Measurements from ENCODE around the gene HJV.

The HJV gene

DNA sequence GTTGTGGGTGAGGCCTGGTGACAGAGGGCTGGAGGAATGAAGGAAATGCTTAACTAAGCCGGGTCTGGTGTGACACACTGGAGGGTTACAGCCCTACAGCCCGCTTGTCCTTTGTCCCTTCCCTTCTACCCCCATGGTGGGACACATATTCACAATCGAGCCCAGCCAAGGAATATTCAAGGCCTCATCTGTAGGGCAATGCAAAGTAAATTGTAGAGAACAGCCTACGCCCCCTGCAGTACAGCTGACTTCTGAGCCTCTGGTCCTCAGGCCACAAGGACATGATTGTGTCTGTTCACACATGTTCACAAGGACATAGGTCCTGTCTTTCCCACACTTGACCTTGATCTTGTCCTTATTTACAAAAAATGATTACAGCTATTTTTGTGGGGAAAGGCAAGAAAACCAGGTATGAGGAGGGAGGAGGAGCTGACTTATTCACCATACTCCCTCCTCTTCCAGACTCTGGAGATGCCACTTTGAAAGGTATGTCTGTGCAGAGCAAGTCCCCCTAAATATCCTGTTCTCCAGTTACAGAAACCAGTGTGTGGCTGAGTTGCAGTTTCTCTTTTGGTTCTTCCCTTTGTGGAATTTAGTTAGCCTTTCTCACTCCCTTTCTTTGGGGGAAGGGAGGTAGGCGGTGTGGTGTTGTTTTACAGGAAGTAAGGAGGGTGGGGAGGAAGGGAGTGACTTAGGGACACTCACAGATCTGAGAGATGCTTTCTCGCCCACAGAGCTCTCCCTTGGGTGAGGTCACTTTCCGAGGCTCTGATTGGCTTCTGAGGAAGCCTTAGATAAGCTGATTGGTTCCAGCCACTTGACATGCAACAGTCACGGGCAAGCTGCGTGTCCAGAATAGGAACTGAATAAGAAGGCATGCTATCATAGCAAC is 42.4 kb downstream of the HJV start:
- no peak; the same call in 1 of the 2 replicates for TF ChIP-seq POLR2A (IDR thresholded peaks at IDR 0.05; ENCODE audit: low read depth, low read length)
- TF ChIP-seq TAF1 (IDR thresholded peaks at IDR 0.05; ENCODE audit: borderline replicate concordance, low read depth, low read length) = no peak
- TF ChIP-seq POLR2AphosphoS5 (IDR thresholded peaks at IDR 0.05; ENCODE audit: low read depth, low read length) = no peak
- DNase-seq (ENCODE audit: insufficient read length) (peak; percentile 63), FAIRE-seq (peak; percentile 86)

DNA sequence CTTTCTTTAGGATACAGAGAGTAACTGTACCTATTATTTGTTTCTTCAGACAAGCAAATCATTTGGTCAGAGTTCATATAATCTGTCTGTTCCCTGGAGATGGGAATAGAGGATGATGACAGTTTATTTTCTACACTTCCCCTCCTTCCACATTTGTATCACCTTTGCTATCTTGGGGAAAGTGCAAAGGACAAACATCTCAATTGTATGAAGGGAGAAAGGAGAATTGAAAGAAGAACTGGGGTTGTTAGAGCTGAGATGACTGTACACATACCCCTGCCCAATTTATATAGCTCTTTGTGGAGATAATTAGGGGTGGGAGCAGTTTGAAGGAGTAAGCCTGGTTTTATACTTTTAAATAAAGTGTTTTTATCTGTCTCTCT is 43.1 kb downstream of the HJV start:
- DNase-seq (ENCODE audit: insufficient read length) = no peak
- TF ChIP-seq TAF1 (IDR thresholded peaks at IDR 0.05; ENCODE audit: borderline replicate concordance, low read depth, low read length) (no peak), POLR2A (IDR thresholded peaks at IDR 0.05; ENCODE audit: low read depth, low read length) (no peak), POLR2AphosphoS5 (IDR thresholded peaks at IDR 0.05; ENCODE audit: low read depth, low read length) (no peak)
- FAIRE-seq = no peak

DNA sequence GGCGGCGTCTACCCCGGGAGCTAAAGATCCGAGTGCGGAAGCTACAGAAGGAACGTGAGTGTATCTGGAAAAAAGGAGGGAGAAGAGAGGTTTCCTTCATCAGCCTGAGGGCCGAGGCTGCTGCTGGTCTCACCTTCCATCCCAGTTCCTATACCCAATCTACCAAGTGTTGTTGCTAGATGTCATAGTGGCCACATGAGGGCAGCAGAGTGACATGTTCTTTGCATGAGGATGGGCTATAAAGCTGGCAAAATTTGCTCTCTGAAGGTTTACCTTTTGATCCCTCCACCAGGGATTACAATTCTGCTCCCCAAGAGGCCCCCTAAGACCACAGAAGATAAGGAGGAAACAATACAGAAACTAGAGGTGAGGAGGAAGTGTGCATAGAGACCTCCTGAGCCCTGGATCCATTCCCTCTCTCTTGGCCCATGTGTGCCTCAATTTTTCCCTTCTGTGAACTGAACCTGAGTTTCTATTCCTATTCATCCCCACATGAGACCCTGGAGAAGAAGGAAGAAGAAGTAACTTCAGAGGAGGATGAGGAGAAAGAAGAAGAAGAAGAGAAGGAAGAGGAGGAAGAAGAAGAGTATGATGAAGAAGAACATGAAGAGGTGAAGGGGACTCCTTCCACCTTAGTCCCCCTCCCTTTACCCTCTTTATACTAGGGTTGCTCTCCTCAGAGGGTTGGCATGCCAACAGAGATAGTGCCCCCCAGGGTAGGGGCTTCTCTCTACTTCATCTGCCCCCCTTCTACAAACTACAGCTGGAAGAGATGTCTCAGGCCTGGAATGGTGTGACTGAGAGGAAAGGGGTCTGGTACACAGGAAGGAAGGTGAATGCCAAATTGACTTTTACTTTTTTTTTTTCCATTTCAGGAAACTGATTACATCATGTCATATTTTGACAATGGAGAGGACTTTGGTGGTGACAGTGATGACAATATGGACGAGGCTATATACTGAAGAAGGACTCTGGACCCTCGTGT is 43.8 kb downstream of the HJV start:
- peak; percentile 92 for FAIRE-seq
- TF ChIP-seq TAF1 (IDR thresholded peaks at IDR 0.05; ENCODE audit: borderline replicate concordance, low read depth, low read length) = no peak

GRCh38 chr1:145977016-145977415 is 44.5 kb downstream of the HJV start:
- no peak for DNase-seq (ENCODE audit: insufficient read length)
- no peak for TF ChIP-seq TAF1 (IDR thresholded peaks at IDR 0.05; ENCODE audit: borderline replicate concordance, low read depth, low read length)
- no peak for TF ChIP-seq POLR2AphosphoS5 (IDR thresholded peaks at IDR 0.05; ENCODE audit: low read depth, low read length)
- TF ChIP-seq POLR2A (IDR thresholded peaks at IDR 0.05; ENCODE audit: low read depth, low read length) = no peak
- FAIRE-seq = no peak

More for the DNA sequence above, 43.8 kb downstream of the HJV start:
- peak; percentile 61 for DNase-seq (ENCODE audit: insufficient read length)

- no peak for FAIRE-seq
- TF ChIP-seq POLR2AphosphoS5 (IDR thresholded peaks at IDR 0.05; ENCODE audit: low read depth, low read length) = no peak
- no peak for DNase-seq (ENCODE audit: insufficient read length)
Measured at GRCh38 chr1:145975216-145975615, 46.3 kb downstream of the HJV start.

- no peak for FAIRE-seq
Measured at GRCh38 chr1:145974721-145975120, 46.8 kb downstream of the HJV start.

GRCh38 chr1:145972580-145972979 is 49.0 kb downstream of the HJV start:
- FAIRE-seq = no peak
- DNase-seq (ENCODE audit: insufficient read length) = no peak
- no peak for TF ChIP-seq TAF1 (IDR thresholded peaks at IDR 0.05; ENCODE audit: borderline replicate concordance, low read depth, low read length)
- TF ChIP-seq POLR2A (IDR thresholded peaks at IDR 0.05; ENCODE audit: low read depth, low read length) = no peak
- no peak for TF ChIP-seq POLR2AphosphoS5 (IDR thresholded peaks at IDR 0.05; ENCODE audit: low read depth, low read length)

More at GRCh38 chr1:145974721-145975120, 46.8 kb downstream of the HJV start:
- no peak for DNase-seq (ENCODE audit: insufficient read length)
- TF ChIP-seq TAF1 (IDR thresholded peaks at IDR 0.05; ENCODE audit: borderline replicate concordance, low read depth, low read length) = no peak
- TF ChIP-seq POLR2AphosphoS5 (IDR thresholded peaks at IDR 0.05; ENCODE audit: low read depth, low read length) = no peak
- no peak for TF ChIP-seq POLR2A (IDR thresholded peaks at IDR 0.05; ENCODE audit: low read depth, low read length)
